ENCODE results near the gene ATOH8. TPM values are rescaled to one million over a fixed set of nuclear protein-coding genes. Genes with fewer than 3 reads are reported as not detected.

Gene ATOH8
- total and polyA plus RNA-seq, 10 of the 15 experiments (the other 5 are each of a cell fraction or from before 2014, with no cell fraction given): 0.03 to 0.60 TPM; not detected in 8

GRCh38 chr2:85748039-85748734 is 5.6 kb upstream of the ATOH8 start (continued):
- peak; percentile 59 to 68 for TF ChIP-seq IKZF2 (IDR thresholded peaks at IDR 0.05)
- 0 out of 2 replicates have a peak, but pooled peaks have one; percentile 16 for TF ChIP-seq MYB (IDR thresholded peaks at IDR 0.05; ENCODE audit: borderline replicate concordance, low read depth, low read length)
- no peak for TF ChIP-seq TAF1 (IDR thresholded peaks at IDR 0.05; ENCODE audit: borderline replicate concordance, low read depth, low read length)
- TF ChIP-seq MEF2A (IDR thresholded peaks at IDR 0.05; ENCODE audit: insufficient read depth, low read depth, low read length): 0 out of 2 replicates have a peak, but pooled peaks have one; percentile 46
- TF ChIP-seq, protein P1, sequence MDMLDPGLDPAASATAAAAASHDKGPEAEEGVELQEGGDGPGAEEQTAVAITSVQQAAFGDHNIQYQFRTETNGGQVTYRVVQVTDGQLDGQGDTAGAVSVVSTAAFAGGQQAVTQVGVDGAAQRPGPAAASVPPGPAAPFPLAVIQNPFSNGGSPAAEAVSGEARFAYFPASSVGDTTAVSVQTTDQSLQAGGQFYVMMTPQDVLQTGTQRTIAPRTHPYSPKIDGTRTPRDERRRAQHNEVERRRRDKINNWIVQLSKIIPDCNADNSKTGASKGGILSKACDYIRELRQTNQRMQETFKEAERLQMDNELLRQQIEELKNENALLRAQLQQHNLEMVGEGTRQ (IDR thresholded peaks at IDR 0.05; ENCODE audit: borderline replicate concordance, low read depth, low read length): no peak
- TF ChIP-seq, protein P2, sequence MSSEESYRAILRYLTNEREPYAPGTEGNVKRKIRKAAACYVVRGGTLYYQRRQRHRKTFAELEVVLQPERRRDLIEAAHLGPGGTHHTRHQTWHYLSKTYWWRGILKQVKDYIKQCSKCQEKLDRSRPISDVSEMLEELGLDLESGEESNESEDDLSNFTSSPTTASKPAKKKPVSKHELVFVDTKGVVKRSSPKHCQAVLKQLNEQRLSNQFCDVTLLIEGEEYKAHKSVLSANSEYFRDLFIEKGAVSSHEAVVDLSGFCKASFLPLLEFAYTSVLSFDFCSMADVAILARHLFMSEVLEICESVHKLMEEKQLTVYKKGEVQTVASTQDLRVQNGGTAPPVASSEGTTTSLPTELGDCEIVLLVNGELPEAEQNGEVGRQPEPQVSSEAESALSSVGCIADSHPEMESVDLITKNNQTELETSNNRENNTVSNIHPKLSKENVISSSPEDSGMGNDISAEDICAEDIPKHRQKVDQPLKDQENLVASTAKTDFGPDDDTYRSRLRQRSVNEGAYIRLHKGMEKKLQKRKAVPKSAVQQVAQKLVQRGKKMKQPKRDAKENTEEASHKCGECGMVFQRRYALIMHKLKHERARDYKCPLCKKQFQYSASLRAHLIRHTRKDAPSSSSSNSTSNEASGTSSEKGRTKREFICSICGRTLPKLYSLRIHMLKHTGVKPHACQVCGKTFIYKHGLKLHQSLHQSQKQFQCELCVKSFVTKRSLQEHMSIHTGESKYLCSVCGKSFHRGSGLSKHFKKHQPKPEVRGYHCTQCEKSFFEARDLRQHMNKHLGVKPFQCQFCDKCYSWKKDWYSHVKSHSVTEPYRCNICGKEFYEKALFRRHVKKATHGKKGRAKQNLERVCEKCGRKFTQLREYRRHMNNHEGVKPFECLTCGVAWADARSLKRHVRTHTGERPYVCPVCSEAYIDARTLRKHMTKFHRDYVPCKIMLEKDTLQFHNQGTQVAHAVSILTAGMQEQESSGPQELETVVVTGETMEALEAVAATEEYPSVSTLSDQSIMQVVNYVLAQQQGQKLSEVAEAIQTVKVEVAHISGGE (CRISPR knock-in tag; IDR thresholded peaks at IDR 0.05): no peak
- TF ChIP-seq CBX3 (IDR thresholded peaks at IDR 0.05; ENCODE audit: borderline replicate concordance, low read depth): no peak
- TF ChIP-seq ASH2L (IDR thresholded peaks at IDR 0.05; ENCODE audit: borderline replicate concordance, low read depth): no peak
- TF ChIP-seq ZNF274 (IDR thresholded peaks at IDR 0.05; ENCODE audit: insufficient read depth, insufficient read length): no peak
- TF ChIP-seq ZNF622 (IDR thresholded peaks at IDR 0.05): no peak
- no peak for TF ChIP-seq POLR2A (IDR thresholded peaks at IDR 0.05; ENCODE audit: low read depth, low read length)
- no peak for TF ChIP-seq RBBP5 (conservative IDR thresholded peaks at IDR 0.05)
- TF ChIP-seq SIN3A (IDR thresholded peaks at IDR 0.05; ENCODE audit: low read depth, low read length): no peak
- TF ChIP-seq ZNF24 (IDR thresholded peaks at IDR 0.05): peak; percentile 26; the same call in 1 of the 2 replicates
- TF ChIP-seq, protein P3, sequence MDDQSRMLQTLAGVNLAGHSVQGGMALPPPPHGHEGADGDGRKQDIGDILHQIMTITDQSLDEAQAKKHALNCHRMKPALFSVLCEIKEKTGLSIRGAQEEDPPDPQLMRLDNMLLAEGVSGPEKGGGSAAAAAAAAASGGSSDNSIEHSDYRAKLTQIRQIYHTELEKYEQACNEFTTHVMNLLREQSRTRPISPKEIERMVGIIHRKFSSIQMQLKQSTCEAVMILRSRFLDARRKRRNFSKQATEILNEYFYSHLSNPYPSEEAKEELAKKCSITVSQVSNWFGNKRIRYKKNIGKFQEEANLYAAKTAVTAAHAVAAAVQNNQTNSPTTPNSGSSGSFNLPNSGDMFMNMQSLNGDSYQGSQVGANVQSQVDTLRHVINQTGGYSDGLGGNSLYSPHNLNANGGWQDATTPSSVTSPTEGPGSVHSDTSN (IDR thresholded peaks at IDR 0.05; ENCODE audit: insufficient replicate concordance, low read depth, low read length): no peak
- TF ChIP-seq, protein P4, sequence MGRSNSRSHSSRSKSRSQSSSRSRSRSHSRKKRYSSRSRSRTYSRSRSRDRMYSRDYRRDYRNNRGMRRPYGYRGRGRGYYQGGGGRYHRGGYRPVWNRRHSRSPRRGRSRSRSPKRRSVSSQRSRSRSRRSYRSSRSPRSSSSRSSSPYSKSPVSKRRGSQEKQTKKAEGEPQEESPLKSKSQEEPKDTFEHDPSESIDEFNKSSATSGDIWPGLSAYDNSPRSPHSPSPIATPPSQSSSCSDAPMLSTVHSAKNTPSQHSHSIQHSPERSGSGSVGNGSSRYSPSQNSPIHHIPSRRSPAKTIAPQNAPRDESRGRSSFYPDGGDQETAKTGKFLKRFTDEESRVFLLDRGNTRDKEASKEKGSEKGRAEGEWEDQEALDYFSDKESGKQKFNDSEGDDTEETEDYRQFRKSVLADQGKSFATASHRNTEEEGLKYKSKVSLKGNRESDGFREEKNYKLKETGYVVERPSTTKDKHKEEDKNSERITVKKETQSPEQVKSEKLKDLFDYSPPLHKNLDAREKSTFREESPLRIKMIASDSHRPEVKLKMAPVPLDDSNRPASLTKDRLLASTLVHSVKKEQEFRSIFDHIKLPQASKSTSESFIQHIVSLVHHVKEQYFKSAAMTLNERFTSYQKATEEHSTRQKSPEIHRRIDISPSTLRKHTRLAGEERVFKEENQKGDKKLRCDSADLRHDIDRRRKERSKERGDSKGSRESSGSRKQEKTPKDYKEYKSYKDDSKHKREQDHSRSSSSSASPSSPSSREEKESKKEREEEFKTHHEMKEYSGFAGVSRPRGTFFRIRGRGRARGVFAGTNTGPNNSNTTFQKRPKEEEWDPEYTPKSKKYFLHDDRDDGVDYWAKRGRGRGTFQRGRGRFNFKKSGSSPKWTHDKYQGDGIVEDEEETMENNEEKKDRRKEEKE (IDR thresholded peaks at IDR 0.05): no peak
- TF ChIP-seq PAX8 (IDR thresholded peaks at IDR 0.05): no peak
- no peak for TF ChIP-seq JUND (IDR thresholded peaks at IDR 0.05; ENCODE audit: low read depth, low read length)
- TF ChIP-seq IRF4 (IDR thresholded peaks at IDR 0.05; ENCODE audit: low read depth, low read length): peak; percentile 87
